Gastroesophageal sphincter (tissue), 3 donors: Measurements from ENCODE around the gene JUN.

Source experiments
- POLR2A ChIP-seq, 2 donors: fragments of 450-650 bp; IDR thresholded peaks; one replicate each; pipeline ENCODE4 v1.6.1; 2017; ENCODE audit warnings: antibody characterized with exemption in 2 of 2, mild to moderate bottlenecking in 2 of 2, moderate library complexity in 1 of 2
- TF ChIP-seq, protein P1 (sequence below), 4 experiments: fragments of 200-600 bp in 2 of 4; fragments of 450-650 bp in 2 of 4; sonication (generic) in 1 of 4; IDR thresholded peaks; one replicate each; pipeline ENCODE4 v1.5.1; 2017 to 2019; ENCODE audit warnings: antibody characterized with exemption in 4 of 4, mild to moderate bottlenecking in 2 of 4, moderate library complexity in 2 of 4

DNA sequence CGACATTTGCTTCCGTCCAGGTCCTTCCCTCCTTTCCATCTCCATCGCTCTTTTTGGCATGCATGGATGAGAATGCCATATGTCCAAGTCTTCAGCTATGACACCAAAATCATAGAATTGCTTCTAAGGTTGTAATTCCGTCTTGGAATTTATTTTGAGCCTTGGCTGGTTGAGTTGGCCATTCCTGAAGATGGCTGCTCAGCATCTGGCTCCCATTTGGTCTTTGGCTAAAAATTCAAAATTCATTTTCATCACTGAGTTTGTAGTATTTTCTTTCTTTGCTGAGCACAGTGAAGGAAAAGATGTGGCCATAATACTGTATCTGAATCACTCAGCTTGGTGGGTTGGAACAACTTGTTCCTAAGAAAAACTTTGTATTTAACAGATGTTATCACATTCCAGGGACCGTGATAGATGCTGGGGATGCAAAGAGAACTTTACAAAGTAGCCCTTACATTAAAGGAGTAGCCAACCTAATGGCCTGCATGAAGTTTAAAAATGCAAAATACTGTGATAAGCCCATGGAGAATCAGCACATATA, 15.6 kb downstream of the JUN start:
- TF ChIP-seq, protein P1, sequence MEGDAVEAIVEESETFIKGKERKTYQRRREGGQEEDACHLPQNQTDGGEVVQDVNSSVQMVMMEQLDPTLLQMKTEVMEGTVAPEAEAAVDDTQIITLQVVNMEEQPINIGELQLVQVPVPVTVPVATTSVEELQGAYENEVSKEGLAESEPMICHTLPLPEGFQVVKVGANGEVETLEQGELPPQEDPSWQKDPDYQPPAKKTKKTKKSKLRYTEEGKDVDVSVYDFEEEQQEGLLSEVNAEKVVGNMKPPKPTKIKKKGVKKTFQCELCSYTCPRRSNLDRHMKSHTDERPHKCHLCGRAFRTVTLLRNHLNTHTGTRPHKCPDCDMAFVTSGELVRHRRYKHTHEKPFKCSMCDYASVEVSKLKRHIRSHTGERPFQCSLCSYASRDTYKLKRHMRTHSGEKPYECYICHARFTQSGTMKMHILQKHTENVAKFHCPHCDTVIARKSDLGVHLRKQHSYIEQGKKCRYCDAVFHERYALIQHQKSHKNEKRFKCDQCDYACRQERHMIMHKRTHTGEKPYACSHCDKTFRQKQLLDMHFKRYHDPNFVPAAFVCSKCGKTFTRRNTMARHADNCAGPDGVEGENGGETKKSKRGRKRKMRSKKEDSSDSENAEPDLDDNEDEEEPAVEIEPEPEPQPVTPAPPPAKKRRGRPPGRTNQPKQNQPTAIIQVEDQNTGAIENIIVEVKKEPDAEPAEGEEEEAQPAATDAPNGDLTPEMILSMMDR (IDR thresholded peaks at IDR 0.05) = no peak
- TF ChIP-seq POLR2A (IDR thresholded peaks at IDR 0.05) = no peak
